ENCODE measurements around the gene MYL5. TPM values are rescaled to one million over a fixed set of nuclear protein-coding genes. Genes with fewer than 3 reads are reported as not detected.

The MYL5 gene, protein sequence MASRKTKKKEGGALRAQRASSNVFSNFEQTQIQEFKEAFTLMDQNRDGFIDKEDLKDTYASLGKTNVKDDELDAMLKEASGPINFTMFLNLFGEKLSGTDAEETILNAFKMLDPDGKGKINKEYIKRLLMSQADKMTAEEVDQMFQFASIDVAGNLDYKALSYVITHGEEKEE
- 4.5 TPM for polyA plus RNA-seq (2013, experiment 1 of 2)
- 4.6 TPM for polyA plus RNA-seq (2013, experiment 2 of 2)

DNA sequence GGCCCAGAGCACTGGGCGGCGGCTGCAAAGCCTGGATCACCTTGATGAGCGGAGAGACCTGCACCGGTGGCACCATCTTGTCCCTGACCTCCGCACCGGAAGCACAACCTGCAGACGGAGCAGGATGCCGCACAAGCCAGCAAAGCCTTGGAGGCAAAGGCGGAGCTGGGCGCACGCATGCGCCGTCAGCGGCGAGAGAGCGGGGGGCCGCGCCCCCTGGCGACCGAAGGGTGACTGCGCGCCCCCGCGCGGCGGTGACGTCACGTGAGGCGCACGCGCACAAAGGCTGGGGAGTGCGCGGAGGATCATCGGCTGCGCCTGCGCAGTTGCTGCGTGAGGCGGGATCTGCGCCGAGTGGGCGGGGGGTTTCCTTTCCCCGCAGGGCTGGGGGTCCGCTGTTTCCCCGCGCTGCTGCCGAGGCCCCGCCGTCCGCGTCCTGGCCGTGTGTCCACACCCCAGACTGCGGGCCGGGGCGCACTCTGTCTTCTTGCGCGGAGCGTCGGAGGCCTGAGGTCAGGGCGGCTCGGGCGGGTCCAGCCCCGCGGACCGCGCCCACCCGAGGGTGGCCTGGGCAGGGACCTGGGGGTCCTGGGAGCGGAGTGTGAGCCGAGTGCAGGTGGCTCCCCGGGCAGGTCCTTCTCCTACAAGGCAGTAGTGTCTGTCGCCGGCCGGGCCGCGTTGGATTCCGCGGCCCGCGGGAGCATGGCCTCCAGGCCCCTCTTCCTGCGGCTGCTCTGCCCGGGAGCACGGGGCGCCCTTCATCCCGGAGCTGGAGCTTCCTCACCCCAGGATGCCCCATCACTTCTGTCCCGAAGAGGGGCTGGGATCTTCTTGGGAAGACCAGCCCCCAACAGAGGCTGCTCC lies at the start of gene MYL5, which contains the start of gene ATP5ME:
Gene MYL5, plus strand, starts transcription at position 371 of the 864 bp plus-strand sequence. CDS start 3,485 bp downstream, outside the sequence.
Gene ATP5ME, minus strand, starts transcription at position 105 of the 864 bp plus-strand sequence. Its CDS starts 29 bp downstream, at position 76.
- no peaks in the 10 kb centered on the region for H3K27me3 ChIP-seq (ENCODE audit: insufficient read depth, low read length, poor library complexity)
- peaks cover 6% of the 10 kb centered on the region for H3K79me2 ChIP-seq (ENCODE audit: control insufficient read depth, insufficient read depth, low read length)
- H3K23ac ChIP-seq (ENCODE audit: low read length), result no peak within 1 kb of the TSS
- peak within 1 kb of the TSS; percentile 64 for H3K18ac ChIP-seq (ENCODE audit: low read length)
- H2BK5ac ChIP-seq (ENCODE audit: low read length), result no peak within 1 kb of the TSS
- peaks cover 3% of the 10 kb centered on the region for H3K36me3 ChIP-seq (ENCODE audit: control insufficient read depth, insufficient read depth, low read length)
- no peak within 1 kb of the TSS for H2BK15ac ChIP-seq (replicated peaks; ENCODE audit: low read depth)
- peak within 1 kb of the TSS; percentile 90 for H3K4me2 ChIP-seq (ENCODE audit: low read length)
- peaks cover 7% of the 10 kb centered on the region for H3K79me1 ChIP-seq (ENCODE audit: low read length)
- H3K4ac ChIP-seq (ENCODE audit: low read depth, low read length), result peak within 1 kb of the TSS; percentile 70
- H3K4me3 ChIP-seq (ENCODE audit: low read length), result peak within 1 kb of the TSS; percentile 93
- peaks cover 3% of the 10 kb centered on the region for H3K4me1 ChIP-seq (ENCODE audit: control insufficient read depth, low read depth, low read length)
- H2AK5ac ChIP-seq (ENCODE audit: low read length), result peak within 1 kb of the TSS; percentile 58
- WGBS (ENCODE audit: extremely low coverage, insufficient coverage, low lambda C conversion rate), result no CpG with 5 or more reads among the region's 84 CpGs
- DNase-seq, result peak; percentile 97
- H3K27ac ChIP-seq (ENCODE audit: low read depth, low read length), result no peak within 1 kb of the TSS
- peak within 1 kb of the TSS; percentile 96 for H3K56ac ChIP-seq (ENCODE audit: low read length)
- peak within 1 kb of the TSS; percentile 97 for H3K9ac ChIP-seq (ENCODE audit: low read length)
- no peak within 1 kb of the TSS for H4K5ac ChIP-seq (ENCODE audit: low read length)
- H4K8ac ChIP-seq (ENCODE audit: low read depth, low read length), result peak within 1 kb of the TSS; percentile 5
- no peak within 1 kb of the TSS for H2BK120ac ChIP-seq (ENCODE audit: low read depth, low read length)

DNA sequence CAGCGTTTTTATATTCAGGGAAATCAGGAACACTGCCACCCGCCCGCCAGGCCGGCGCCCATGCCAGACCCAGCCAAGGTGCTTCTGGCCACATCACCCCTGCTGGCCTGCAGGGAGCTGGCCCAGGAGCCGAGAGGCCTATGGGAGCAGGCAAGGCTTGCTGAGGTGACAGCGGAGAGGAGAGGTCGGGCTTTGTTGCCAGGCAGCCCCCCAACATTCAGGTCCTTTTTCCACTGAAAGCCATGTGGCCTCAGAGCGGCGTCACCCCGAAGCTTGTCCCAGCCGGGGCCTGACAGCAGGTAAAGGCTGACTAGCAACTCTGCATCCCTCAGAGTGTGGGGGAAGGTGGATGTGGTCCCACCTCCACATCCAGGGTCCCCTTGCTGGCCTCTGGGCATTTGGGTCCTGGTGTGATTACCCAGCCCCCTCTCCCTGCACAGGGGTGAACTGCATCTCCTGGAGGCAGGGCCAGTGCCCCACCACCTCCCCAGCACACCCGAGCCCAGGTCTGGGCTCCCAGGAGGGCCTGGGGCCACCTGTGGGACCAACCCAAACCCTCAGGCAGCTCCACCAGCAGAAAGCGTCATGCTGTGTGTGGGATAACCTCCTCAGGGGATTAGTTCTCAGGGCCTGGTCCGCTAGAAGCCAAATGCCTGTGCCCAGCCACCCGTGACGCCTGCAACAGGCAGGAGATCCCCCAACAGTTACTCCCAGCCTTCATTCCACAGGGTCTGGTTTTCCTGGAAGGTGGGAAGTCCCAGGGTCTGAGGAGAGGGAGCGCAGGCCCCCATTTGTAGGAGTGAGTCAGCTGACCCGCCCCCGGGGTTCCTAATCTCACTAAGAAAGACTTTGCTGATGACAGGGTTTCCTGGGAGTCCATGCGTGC lies 49.4 kb upstream of the MYL5 start, which contains the start of gene PDE6B:
Gene PDE6B, plus strand, starts transcription at position 869 of the 886 bp plus-strand sequence. CDS start 54 bp downstream, outside the sequence.
- Histone ChIP-seq H2BK15ac (replicated peaks; ENCODE audit: low read depth) (no peak within 1 kb of the TSS), H3K27me3 (ENCODE audit: insufficient read depth, low read length, poor library complexity) (no peaks in the 10 kb centered on the region), H4K5ac (ENCODE audit: low read length) (no peak within 1 kb of the TSS), H3K4me2 (ENCODE audit: low read length) (no peak within 1 kb of the TSS), H3K9ac (ENCODE audit: low read length) (no peak within 1 kb of the TSS), H3K36me3 (ENCODE audit: control insufficient read depth, insufficient read depth, low read length) (no peaks in the 10 kb centered on the region), H3K4me3 (ENCODE audit: low read length) (no peak within 1 kb of the TSS), H3K27ac (ENCODE audit: low read depth, low read length) (no peak within 1 kb of the TSS), H3K23ac (ENCODE audit: low read length) (no peak within 1 kb of the TSS), H3K18ac (ENCODE audit: low read length) (no peak within 1 kb of the TSS), H2BK120ac (ENCODE audit: low read depth, low read length) (no peak within 1 kb of the TSS), H3K4me1 (ENCODE audit: control insufficient read depth, low read depth, low read length) (no peaks in the 10 kb centered on the region), H3K79me2 (ENCODE audit: control insufficient read depth, insufficient read depth, low read length) (no peaks in the 10 kb centered on the region), H4K8ac (ENCODE audit: low read depth, low read length) (no peak within 1 kb of the TSS), H2AK5ac (ENCODE audit: low read length) (no peak within 1 kb of the TSS), H3K79me1 (ENCODE audit: low read length) (no peaks in the 10 kb centered on the region), H3K56ac (ENCODE audit: low read length) (no peak within 1 kb of the TSS), H3K4ac (ENCODE audit: low read depth, low read length) (no peak within 1 kb of the TSS), H2BK5ac (ENCODE audit: low read length) (no peak within 1 kb of the TSS)
- WGBS (ENCODE audit: extremely low coverage, insufficient coverage, low lambda C conversion rate), result no CpG with 5 or more reads among the region's 21 CpGs
- DNase-seq, result peak; percentile 66

DNA sequence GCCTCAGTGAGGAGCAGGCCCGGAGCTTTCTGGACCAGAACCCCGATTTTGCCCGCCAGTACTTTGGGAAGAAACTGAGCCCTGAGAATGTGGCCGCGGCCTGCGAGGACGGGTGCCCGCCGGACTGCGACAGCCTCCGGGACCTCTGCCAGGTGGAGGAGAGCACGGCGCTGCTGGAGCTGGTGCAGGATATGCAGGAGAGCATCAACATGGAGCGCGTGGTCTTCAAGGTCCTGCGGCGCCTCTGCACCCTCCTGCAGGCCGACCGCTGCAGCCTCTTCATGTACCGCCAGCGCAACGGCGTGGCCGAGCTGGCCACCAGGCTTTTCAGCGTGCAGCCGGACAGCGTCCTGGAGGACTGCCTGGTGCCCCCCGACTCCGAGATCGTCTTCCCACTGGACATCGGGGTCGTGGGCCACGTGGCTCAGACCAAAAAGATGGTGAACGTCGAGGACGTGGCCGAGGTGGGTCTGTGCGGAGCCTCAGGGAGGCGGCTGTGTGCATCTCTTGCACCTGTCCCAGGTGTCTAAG lies 48.6 kb upstream of the MYL5 start:
- no peak overlapping the region for H4K5ac ChIP-seq (ENCODE audit: low read length)
- no peak overlapping the region for H2BK5ac ChIP-seq (ENCODE audit: low read length)
- no peaks in the 10 kb centered on the region for H3K36me3 ChIP-seq (ENCODE audit: control insufficient read depth, insufficient read depth, low read length)
- no peaks in the 10 kb centered on the region for H3K4me1 ChIP-seq (ENCODE audit: control insufficient read depth, low read depth, low read length)
- no peak overlapping the region for H4K8ac ChIP-seq (ENCODE audit: low read depth, low read length)
- H3K79me2 ChIP-seq (ENCODE audit: control insufficient read depth, insufficient read depth, low read length), result no peaks in the 10 kb centered on the region
- H2BK120ac ChIP-seq (ENCODE audit: low read depth, low read length), result no peak overlapping the region
- no CpG with 5 or more reads among the region's 39 CpGs for WGBS (ENCODE audit: extremely low coverage, insufficient coverage, low lambda C conversion rate)
- no peak for DNase-seq
- no peak overlapping the region for H3K4me2 ChIP-seq (ENCODE audit: low read length)
- no peak overlapping the region for H3K18ac ChIP-seq (ENCODE audit: low read length)
- no peak overlapping the region for H3K27ac ChIP-seq (ENCODE audit: low read depth, low read length)
- H3K27me3 ChIP-seq (ENCODE audit: insufficient read depth, low read length, poor library complexity), result no peaks in the 10 kb centered on the region
- H2AK5ac ChIP-seq (ENCODE audit: low read length), result no peak overlapping the region
- no peak overlapping the region for H3K4ac ChIP-seq (ENCODE audit: low read depth, low read length)
- H2BK15ac ChIP-seq (replicated peaks; ENCODE audit: low read depth), result no peak overlapping the region
- H3K4me3 ChIP-seq (ENCODE audit: low read length), result no peak overlapping the region
- no peaks in the 10 kb centered on the region for H3K79me1 ChIP-seq (ENCODE audit: low read length)
- H3K9ac ChIP-seq (ENCODE audit: low read length), result no peak overlapping the region
- no peak overlapping the region for H3K56ac ChIP-seq (ENCODE audit: low read length)
- no peak overlapping the region for H3K23ac ChIP-seq (ENCODE audit: low read length)

DNA sequence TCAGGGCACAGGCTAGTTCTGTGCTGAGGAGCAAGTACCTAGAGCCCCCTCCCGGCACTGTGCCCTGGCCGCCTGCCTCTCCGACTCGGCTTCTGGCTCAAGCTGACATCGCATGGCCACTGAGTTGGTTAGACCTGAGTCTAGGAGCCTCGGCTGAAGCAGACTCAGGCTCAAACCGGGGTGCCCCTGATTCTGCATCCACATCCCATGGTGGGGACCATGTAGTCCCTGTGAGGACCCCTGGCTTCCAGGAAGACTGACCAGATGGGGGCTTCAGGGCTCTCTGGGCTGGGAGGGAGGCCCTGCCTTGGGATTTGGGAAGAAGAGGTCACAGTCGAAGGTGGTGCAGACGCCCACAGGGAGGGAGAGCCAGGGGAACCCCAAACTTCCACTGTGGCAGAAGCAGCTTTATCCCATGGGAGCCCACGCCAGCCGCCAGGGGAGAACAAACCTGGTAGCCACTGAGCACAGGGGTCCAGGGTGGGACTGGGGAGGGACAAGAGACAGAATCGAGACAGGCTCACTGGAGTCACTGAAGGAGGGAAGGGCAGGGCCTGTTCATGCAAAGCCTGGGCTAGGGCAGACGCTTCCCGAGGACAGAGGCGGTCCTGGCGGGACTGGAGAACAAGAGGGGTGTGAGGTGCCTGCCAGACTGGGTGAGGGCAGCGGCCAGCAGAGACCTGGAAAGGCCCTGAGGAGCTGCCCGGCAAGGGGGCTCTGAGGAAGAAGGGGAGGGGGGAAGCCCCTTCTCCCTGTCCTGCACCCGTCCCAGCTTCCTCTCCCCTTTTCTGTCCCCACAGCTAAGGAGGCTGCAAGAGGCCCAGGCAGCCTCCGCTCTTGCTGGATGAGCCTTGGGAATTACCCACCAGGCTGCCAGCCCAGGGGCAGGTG lies 47.9 kb upstream of the MYL5 start:
- no CpG with 5 or more reads among the region's 20 CpGs for WGBS (ENCODE audit: extremely low coverage, insufficient coverage, low lambda C conversion rate)

More for the DNA sequence above, 47.9 kb upstream of the MYL5 start:
- Histone ChIP-seq H4K8ac (ENCODE audit: low read depth, low read length) (no peak overlapping the region), H2AK5ac (ENCODE audit: low read length) (no peak overlapping the region), H3K79me1 (ENCODE audit: low read length) (no peaks in the 10 kb centered on the region), H2BK5ac (ENCODE audit: low read length) (no peak overlapping the region), H3K23ac (ENCODE audit: low read length) (no peak overlapping the region), H2BK120ac (ENCODE audit: low read depth, low read length) (no peak overlapping the region), H3K18ac (ENCODE audit: low read length) (no peak overlapping the region), H3K27me3 (ENCODE audit: insufficient read depth, low read length, poor library complexity) (no peaks in the 10 kb centered on the region), H3K79me2 (ENCODE audit: control insufficient read depth, insufficient read depth, low read length) (no peaks in the 10 kb centered on the region), H3K4me2 (ENCODE audit: low read length) (no peak overlapping the region), H4K5ac (ENCODE audit: low read length) (no peak overlapping the region), H3K27ac (ENCODE audit: low read depth, low read length) (no peak overlapping the region), H2BK15ac (replicated peaks; ENCODE audit: low read depth) (no peak overlapping the region), H3K4me3 (ENCODE audit: low read length) (no peak overlapping the region), H3K36me3 (ENCODE audit: control insufficient read depth, insufficient read depth, low read length) (no peaks in the 10 kb centered on the region), H3K56ac (ENCODE audit: low read length) (no peak overlapping the region), H3K4me1 (ENCODE audit: control insufficient read depth, low read depth, low read length) (no peaks in the 10 kb centered on the region), H3K9ac (ENCODE audit: low read length) (no peak overlapping the region), H3K4ac (ENCODE audit: low read depth, low read length) (no peak overlapping the region)
- DNase-seq, result no peak

Data from mesendoderm (in vitro differentiated cells).